IMR-90 (cell line): ENCODE results near the gene USP32. TPM values are rescaled to one million over a fixed set of nuclear protein-coding genes. Genes with fewer than 3 reads are reported as not detected.

Experiments used
- ATAC-seq: fragments of 200-7000 bp; cut with Tn5 transposase; 2 replicates; pipeline ENCODE4 v1.9.1; 2020; ENCODE audit warnings: low read depth, mild to moderate bottlenecking, moderate library complexity
- BruUV-seq: library from RNA; stranded (reverse); fragments of 400-500 nt; replicated peaks from 2 replicates; lab custom pipeline; 2021; lab: Mats Ljungman, UMichigan
- CTCF ChIA-PET: fragments of 300-600 bp; formaldehyde crosslinking; extraction: SDS; loops from one replicate; lab custom pipeline; 2021; ENCODE audit warnings: antibody characterized with exemption; lab: Yijun Ruan, JAX
- POLR2A ChIA-PET: fragments of 300-600 bp; sonication (Branson Sonifier 250); formaldehyde crosslinking; loops from one replicate; lab custom pipeline; 2022; ENCODE audit warnings: antibody characterized with exemption; ENCODE audit not compliant: unreplicated experiment; lab: Charles Lee
- DNase-seq: peaks from one replicate; pipeline ENCODE4 v3.0.0; 2013
- H2AFZ ChIP-seq: replicated peaks from 2 replicates; pipeline ENCODE3; 2013; ENCODE audit warnings: low read length, mild to moderate bottlenecking; ENCODE audit not compliant: poor library complexity
- H2AK5ac ChIP-seq: 2 replicates; pipeline ENCODE4 v1.6.1; 2013; ENCODE audit warnings: low read depth, low read length, inconsistent platforms
- H2AK9ac ChIP-seq: replicated peaks from 2 replicates; pipeline ENCODE3; 2013; ENCODE audit warnings: mild to moderate bottlenecking, low read depth, low read length, moderate library complexity; ENCODE audit not compliant: poor library complexity
- H2BK120ac ChIP-seq: 2 replicates; pipeline ENCODE4 v1.6.1; 2013; ENCODE audit warnings: low read depth, low read length, inconsistent platforms
- H2BK15ac ChIP-seq: 3 replicates; pipeline ENCODE4 v1.6.1; 2013; ENCODE audit warnings: low read depth, low read length, inconsistent platforms
- H2BK20ac ChIP-seq: 2 replicates; pipeline ENCODE4 v1.6.1; 2013; ENCODE audit warnings: low read depth, mild to moderate bottlenecking, inconsistent platforms, low read length, moderate library complexity
- H2BK5ac ChIP-seq: 2 replicates; pipeline ENCODE4 v1.6.1; 2013; ENCODE audit warnings: mild to moderate bottlenecking, low read depth, low read length, inconsistent platforms; ENCODE audit not compliant: poor library complexity, severe bottlenecking
- H3K14ac ChIP-seq: replicated peaks from 2 replicates; pipeline ENCODE4 v1.6.1; 2013; ENCODE audit warnings: low read depth, low read length, inconsistent platforms
- H3K18ac ChIP-seq: 2 replicates; pipeline ENCODE4 v1.6.1; 2013; ENCODE audit warnings: low read depth, low read length, control low read depth
- H3K23ac ChIP-seq: 2 replicates; pipeline ENCODE4 v1.6.1; 2013; ENCODE audit warnings: low read depth, low read length, inconsistent platforms
- H3K27ac ChIP-seq: 2 replicates; pipeline ENCODE4 v1.5.1; 2013; ENCODE audit warnings: mild to moderate bottlenecking, control low read depth, low read length; ENCODE audit not compliant: insufficient read depth
- H3K27me3 ChIP-seq: 2 replicates; pipeline ENCODE4 v1.6.1; 2013; ENCODE audit warnings: low read length; ENCODE audit not compliant: control insufficient read depth, insufficient read depth
- H3K36me3 ChIP-seq: 2 replicates; pipeline ENCODE4 v1.6.1; 2013; ENCODE audit warnings: low read length, mixed read lengths; ENCODE audit not compliant: control insufficient read depth, insufficient read depth
- H3K4ac ChIP-seq: 2 replicates; pipeline ENCODE4 v1.6.1; 2013; ENCODE audit warnings: low read depth, low read length, inconsistent platforms
- H3K4me1 ChIP-seq: 2 replicates; pipeline ENCODE4 v1.6.1; 2013; ENCODE audit warnings: low read length, mixed read lengths; ENCODE audit not compliant: control insufficient read depth, insufficient read depth
- H3K4me2 ChIP-seq: 2 replicates; pipeline ENCODE4 v1.6.1; 2013; ENCODE audit warnings: low read depth, mild to moderate bottlenecking, control low read depth, low read length, moderate library complexity
- H3K4me3 ChIP-seq: 2 replicates; pipeline ENCODE4 v1.5.1; 2013; ENCODE audit warnings: low read depth, mild to moderate bottlenecking, control low read depth, low read length, moderate library complexity; ENCODE audit not compliant: insufficient read depth
- H3K56ac ChIP-seq: 2 replicates; pipeline ENCODE4 v1.6.1; 2013; ENCODE audit warnings: low read length, inconsistent platforms; ENCODE audit not compliant: insufficient read depth; ENCODE audit errors: extremely low read depth
- H3K79me1 ChIP-seq, 2 experiments: 2 replicates each; pipeline ENCODE4 v1.6.1; 2013; ENCODE audit warnings: low read length in 2 of 2, inconsistent platforms in 1 of 2, low read depth in 1 of 2
- H3K9ac ChIP-seq: 2 replicates; pipeline ENCODE4 v1.6.1; 2013; ENCODE audit warnings: low read depth, low read length, control low read depth
- H3K9me1 ChIP-seq: 2 replicates; pipeline ENCODE4 v1.6.1; 2013; ENCODE audit warnings: low read length, inconsistent platforms; ENCODE audit not compliant: insufficient read depth
- H3K9me3 ChIP-seq: 2 replicates; pipeline ENCODE4 v1.6.1; 2013; ENCODE audit warnings: low read length; ENCODE audit not compliant: control insufficient read depth, insufficient read depth
- H4K20me1 ChIP-seq: 2 replicates; pipeline ENCODE4 v1.6.1; 2013; ENCODE audit warnings: low read length, inconsistent platforms; ENCODE audit not compliant: insufficient read depth
- H4K5ac ChIP-seq: 2 replicates; pipeline ENCODE4 v1.6.1; 2013; ENCODE audit warnings: mild to moderate bottlenecking, low read depth, low read length, control low read depth
- H4K8ac ChIP-seq, 2 experiments: 2 replicates each; pipeline ENCODE4 v1.6.1; 2013; ENCODE audit warnings: low read depth in 2 of 2, low read length in 2 of 2, control low read depth in 1 of 2, inconsistent platforms in 1 of 2
- H4K91ac ChIP-seq: 2 replicates; pipeline ENCODE4 v1.6.1; 2013; ENCODE audit warnings: low read depth, low read length, inconsistent platforms; ENCODE audit not compliant: insufficient read depth
- BHLHE40 ChIP-seq: fragments of 150-350 bp; IDR thresholded peaks from 2 replicates; pipeline ENCODE4 v1.6.1; 2016; ENCODE audit warnings: mild to moderate bottlenecking, low read depth, low read length
- CEBPB ChIP-seq: IDR thresholded peaks from 2 replicates; pipeline ENCODE4 v1.6.1; 2012; ENCODE audit warnings: low read depth, low read length, improper control_type of control experiment
- CHD1 ChIP-seq: IDR thresholded peaks from 2 replicates; pipeline ENCODE4 v1.6.1; 2012; ENCODE audit warnings: low read depth, low read length, improper control_type of control experiment
- CTCF ChIP-seq: conservative IDR thresholded peaks from 2 replicates; pipeline ENCODE4 v1.5.1; 2012; ENCODE audit warnings: mild to moderate bottlenecking, low read depth, low read length, improper control_type of control experiment
- ELK1 ChIP-seq: fragments of 150-350 bp; IDR thresholded peaks from 2 replicates; pipeline ENCODE4 v1.6.1; 2016; ENCODE audit warnings: low read depth, mild to moderate bottlenecking, low read length, moderate library complexity, borderline replicate concordance
- FOS ChIP-seq: fragments of 150-350 bp; IDR thresholded peaks from 2 replicates; pipeline ENCODE4 v1.6.1; 2016; ENCODE audit warnings: low read depth, low read length
- MAFK ChIP-seq: IDR thresholded peaks from 2 replicates; pipeline ENCODE4 v1.6.1; 2012; ENCODE audit warnings: low read depth, low read length, improper control_type of control experiment
- MAZ ChIP-seq: IDR thresholded peaks from 2 replicates; pipeline ENCODE4 v1.6.1; 2012; ENCODE audit warnings: low read depth, mild to moderate bottlenecking, low read length, improper control_type of control experiment, moderate library complexity, borderline replicate concordance
- MXI1 ChIP-seq: IDR thresholded peaks from 2 replicates; pipeline ENCODE4 v1.6.1; 2012; ENCODE audit warnings: low read depth, mild to moderate bottlenecking, low read length, moderate library complexity, borderline replicate concordance
- NFE2L2 ChIP-seq: fragments of 150-350 bp; IDR thresholded peaks from 2 replicates; pipeline ENCODE4 v1.6.1; 2016; ENCODE audit warnings: low read depth, mild to moderate bottlenecking, low read length
- POLR2A ChIP-seq: IDR thresholded peaks from 2 replicates; pipeline ENCODE4 v1.6.1; 2012; ENCODE audit warnings: mild to moderate bottlenecking, low read depth, low read length
- RAD21 ChIP-seq: IDR thresholded peaks from 2 replicates; pipeline ENCODE4 v1.6.1; 2012; ENCODE audit warnings: low read length, improper control_type of control experiment
- RCOR1 ChIP-seq: IDR thresholded peaks from 2 replicates; pipeline ENCODE4 v1.6.1; 2012; ENCODE audit warnings: mild to moderate bottlenecking, low read length, improper control_type of control experiment; ENCODE audit not compliant: insufficient replicate concordance
- RFX5 ChIP-seq: IDR thresholded peaks from 2 replicates; pipeline ENCODE4 v1.8.0; 2012; ENCODE audit warnings: low read depth, mild to moderate bottlenecking, low read length, moderate library complexity
- SMC3 ChIP-seq: fragments of 150-350 bp; IDR thresholded peaks from 2 replicates; pipeline ENCODE4 v1.6.1; 2016; ENCODE audit warnings: low read depth, mild to moderate bottlenecking, antibody characterized with exemption, low read length, moderate library complexity
- USF2 ChIP-seq: fragments of 150-350 bp; IDR thresholded peaks from 2 replicates; pipeline ENCODE4 v1.6.1; 2017; ENCODE audit warnings: mild to moderate bottlenecking, antibody characterized with exemption, low read length, low read depth
- WGBS, 2 experiments: methylation state at CpG; one replicate each; pipeline versions ENCODE4 v1.1.5 to v1.1.7; 2013; ENCODE audit warnings: missing lambda C conversion rate in 2 of 2; ENCODE audit not compliant: insufficient read length in 1 of 2; ENCODE audit errors: extremely low coverage in 2 of 2; 5-methylcytosine and 5-hydroxymethylcytosine counted together
- dilution Hi-C: fragments of 300-500 bp; cut with HindIII; formaldehyde crosslinking; loops from one replicate; pipeline ENCODE4 v1.14.3; 2018; ENCODE audit warnings: low sequenced_read_pairs; ENCODE audit not compliant: unreplicated experiment
- in situ Hi-C: fragments of 300-500 bp; cut with MboI; formaldehyde crosslinking; loops from 3 replicates; pipeline ENCODE4 v1.14.3; 2019; ENCODE audit warnings: low sequenced_read_pairs, inconsistent platforms, mixed read lengths
- intact Hi-C: fragments of 100-400 bp; cut with micrococcal nuclease; formaldehyde crosslinking; loops from 2 replicates; pipeline ENCODE4 v1.10.0; 2022
- polyA plus RNA-seq, 3 experiments: library from polyadenylated mRNA; depleted of rRNA; stranded (reverse); fragments of >200 nt; gene quantifications; 2 replicates each; pipeline ENCODE4 v1.2.3, GENCODE V29; 2012; ENCODE audit warnings: low replicate concordance in 1 of 3
- total RNA-seq: library from RNA; depleted of rRNA; stranded (reverse); fragments of >200 nt; gene quantifications from 2 replicates; pipeline ENCODE4 v1.2.3, GENCODE V29; 2012

USP32 gene
- total and polyA plus RNA-seq, 2 of the 4 experiments (the other 2 are of a cell fraction) = 16.8 to 46.8 TPM

- Histone ChIP-seq H3K23ac (no peak overlapping the region), H3K79me1 (peaks cover 20 to 63% of the 10 kb centered on the region in 2 experiments), H4K8ac (no peak overlapping the region), H3K14ac (no peak overlapping the region), H3K4me3 (no peak overlapping the region), H3K9ac (no peak overlapping the region), H2BK20ac (no peak overlapping the region), H4K20me1 (peaks cover 36% of the 10 kb centered on the region; the same call in 1 of the 2 replicates), H3K27ac (no peak overlapping the region), H2AK9ac (no peak overlapping the region), H2BK120ac (no peak overlapping the region), H3K4me2 (no peak overlapping the region), H3K4me1 (peaks cover 6% of the 10 kb centered on the region; the same call in 1 of the 2 replicates), H3K4ac (no peak overlapping the region), H3K27me3 (no peaks in the 10 kb centered on the region), H4K91ac (no peak overlapping the region), H3K36me3 (peaks cover 8% of the 10 kb centered on the region; the same call in 1 of the 2 replicates), H2AFZ (no peak overlapping the region), H3K9me3 (no peaks in the 10 kb centered on the region), H4K5ac (no peak overlapping the region), H2BK5ac (no peak overlapping the region), H3K9me1 (peaks cover 10% of the 10 kb centered on the region; the same call in 1 of the 2 replicates), H3K18ac (no peak overlapping the region), H3K56ac (no peak overlapping the region), H2AK5ac (no peak overlapping the region), H2BK15ac (no peak overlapping the region)
- TF ChIP-seq NFE2L2 (no peak), MAZ (no peak), RAD21 (no peak), POLR2A (no peak), MAFK (no peak), SMC3 (no peak), BHLHE40 (no peak), CTCF (no peak), ELK1 (no peak), RFX5 (no peak), CEBPB (no peak), RCOR1 (no peak), CHD1 (no peak), MXI1 (no peak), FOS (no peak), USF2 (no peak)
- ATAC-seq (peak; percentile 32), DNase-seq (peak; percentile 4)
- dilution Hi-C loops (no loop called here), intact Hi-C loops (no loop called here), in situ Hi-C loops (no loop called here)
- no CpG with 5 or more reads among the region's 2 CpGs for WGBS, 2 experiments
- POLR2A ChIA-PET = no interaction called here
- CTCF ChIA-PET = no interaction called here
- no TSS peak for BruUV-seq
Observed at GRCh38 chr17:60332574-60332973, 59.4 kb downstream of the USP32 start.
